Activated CD8-positive, alpha-beta T cell treated with anti-CD3 and anti-CD28 coated beads, Interleukin-2, amount 10 ng/mL, durations not matched to agents 7 days and 5 days (primary cell): ENCODE measurements around the gene WWC2. TPM values are rescaled to one million over a fixed set of nuclear protein-coding genes. Genes with fewer than 3 reads are reported as not detected.

ENCODE experiments used
- total RNA-seq, 2 experiments: library from RNA; stranded (reverse); gene quantifications; one replicate each; pipeline ENCODE4 v1.2.3, GENCODE V29; 2021

WWC2 gene
- total RNA-seq, 2 experiments from 2014 or later, result 0.21 TPM

Other genes with a start within 250 kb of the WWC2 start
- gene DCTD, start 181.9 kb upstream of the WWC2 start, total RNA-seq, result 10 to 100 TPM; 74.4 to 75.5 TPM
- gene CLDN22, start 221.0 kb downstream of the WWC2 start, total RNA-seq, result not detected
- gene CLDN24, start 223.2 kb downstream of the WWC2 start, total RNA-seq, result not detected